PFSK-1 (cell line): Measurements from ENCODE around the gene U2AF1L4.

Experiments
- FOXP2 ChIP-seq: optimal IDR thresholded peaks from 2 replicates; pipeline ENCODE3; 2011; ENCODE audit warnings: borderline replicate concordance, control low read depth, inconsistent platforms; ENCODE audit not compliant: insufficient read depth; ENCODE audit errors: extremely low read length, extremely low read depth
- POLR2AphosphoS5 ChIP-seq: IDR thresholded peaks from 2 replicates; pipeline ENCODE4 v1.6.1; 2012; ENCODE audit warnings: low read depth, mild to moderate bottlenecking, control low read depth, low read length, moderate library complexity
- REST ChIP-seq, 2 experiments: IDR thresholded peaks; 2 replicates each; pipeline versions ENCODE4 v1.6.1 to v1.8.0; 2011 to 2012; ENCODE audit warnings: low read depth in 2 of 2, low read length in 2 of 2, control low read depth in 1 of 2, inconsistent platforms in 1 of 2, mild to moderate bottlenecking in 1 of 2, moderate library complexity in 1 of 2; ENCODE audit not compliant: insufficient read depth in 1 of 2
- SIN3A ChIP-seq: IDR thresholded peaks from 2 replicates; pipeline ENCODE4 v1.6.1; 2012; ENCODE audit warnings: mild to moderate bottlenecking, low read length, moderate library complexity, borderline replicate concordance; ENCODE audit not compliant: insufficient read depth
- TAF1 ChIP-seq: IDR thresholded peaks from 2 replicates; pipeline ENCODE4 v1.6.1; 2012; ENCODE audit warnings: low read length, control low read depth, borderline replicate concordance; ENCODE audit not compliant: insufficient read depth

GRCh38 chr19:35775298-35776101, 30.3 kb upstream of the U2AF1L4 start, which contains the start of gene ARHGAP33:
- no peak for TF ChIP-seq TAF1
- TF ChIP-seq POLR2AphosphoS5, result no peak
- no peak for TF ChIP-seq SIN3A
- TF ChIP-seq REST (IDR thresholded peaks at IDR 0.05; ENCODE audit: insufficient read depth in 1 of 2, low read depth in 2 of 2, low read length in 2 of 2), result no peak
- TF ChIP-seq FOXP2, result peak; percentile 63
